C4-2B (cell line): ENCODE results near the gene APC2.

Source experiments
- H3K27ac ChIP-seq: fragments of 450-650 bp; 2 replicates; pipeline ENCODE4 v1.5.1; 2017
- ZFX ChIP-seq: fragments of 450-650 bp; IDR thresholded peaks from 2 replicates; pipeline ENCODE4 v1.6.1; 2017
- TF ChIP-seq, protein P1 (sequence below): fragments of 450-650 bp; conservative IDR thresholded peaks from 2 replicates; pipeline ENCODE4 v1.5.1; 2017; ENCODE audit warnings: mild to moderate bottlenecking

The APC2 gene

DNA sequence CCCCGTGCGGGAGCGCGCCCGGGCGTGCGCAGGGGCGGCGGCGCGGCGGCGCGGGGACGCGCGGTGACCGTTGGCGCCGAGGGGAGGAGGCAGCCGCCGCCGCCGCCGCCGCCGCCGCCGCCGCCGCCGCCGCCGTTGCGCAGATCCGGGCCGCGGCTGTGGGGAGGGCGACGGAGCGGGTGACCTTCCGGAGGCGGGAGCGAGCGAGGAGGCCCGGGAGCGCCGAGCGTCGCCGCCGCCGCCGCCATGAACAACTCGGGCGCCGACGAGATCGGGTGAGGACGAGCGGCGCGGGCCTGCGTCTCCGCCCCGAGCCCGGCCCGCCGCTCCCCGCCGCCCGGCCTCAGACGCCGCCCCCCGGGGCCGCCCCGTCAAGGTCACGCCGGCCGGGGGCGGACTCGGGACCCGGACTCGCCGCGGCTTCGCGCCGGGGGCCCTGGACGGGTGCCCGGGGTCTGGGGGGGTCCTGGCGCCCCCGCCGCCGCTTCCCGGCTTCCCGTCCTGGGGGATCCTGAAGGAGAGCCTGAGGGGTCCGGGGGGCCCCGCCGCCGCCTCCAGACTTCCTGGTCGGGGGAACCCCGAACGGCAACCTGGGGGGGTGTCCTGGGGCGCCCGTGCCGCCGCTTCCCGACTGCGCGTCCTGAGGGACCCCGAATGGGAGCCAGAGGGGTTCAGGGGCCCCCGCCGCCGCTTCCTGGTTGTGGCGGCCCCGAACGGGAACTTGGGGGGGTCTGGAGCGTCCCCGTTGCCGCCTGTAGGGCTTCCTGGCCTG is 42.2 kb upstream of the APC2 start, which contains the start of gene DAZAP1:
Gene DAZAP1, plus strand, starts transcription at position 59 of the 772 bp plus-strand sequence. Its CDS starts 188 bp downstream, at position 247.
- TF ChIP-seq ZFX, result peak; percentile 41
- TF ChIP-seq, protein P1, sequence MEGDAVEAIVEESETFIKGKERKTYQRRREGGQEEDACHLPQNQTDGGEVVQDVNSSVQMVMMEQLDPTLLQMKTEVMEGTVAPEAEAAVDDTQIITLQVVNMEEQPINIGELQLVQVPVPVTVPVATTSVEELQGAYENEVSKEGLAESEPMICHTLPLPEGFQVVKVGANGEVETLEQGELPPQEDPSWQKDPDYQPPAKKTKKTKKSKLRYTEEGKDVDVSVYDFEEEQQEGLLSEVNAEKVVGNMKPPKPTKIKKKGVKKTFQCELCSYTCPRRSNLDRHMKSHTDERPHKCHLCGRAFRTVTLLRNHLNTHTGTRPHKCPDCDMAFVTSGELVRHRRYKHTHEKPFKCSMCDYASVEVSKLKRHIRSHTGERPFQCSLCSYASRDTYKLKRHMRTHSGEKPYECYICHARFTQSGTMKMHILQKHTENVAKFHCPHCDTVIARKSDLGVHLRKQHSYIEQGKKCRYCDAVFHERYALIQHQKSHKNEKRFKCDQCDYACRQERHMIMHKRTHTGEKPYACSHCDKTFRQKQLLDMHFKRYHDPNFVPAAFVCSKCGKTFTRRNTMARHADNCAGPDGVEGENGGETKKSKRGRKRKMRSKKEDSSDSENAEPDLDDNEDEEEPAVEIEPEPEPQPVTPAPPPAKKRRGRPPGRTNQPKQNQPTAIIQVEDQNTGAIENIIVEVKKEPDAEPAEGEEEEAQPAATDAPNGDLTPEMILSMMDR, result no peak
- peak within 1 kb of the TSS; percentile 99 for H3K27ac ChIP-seq

DNA sequence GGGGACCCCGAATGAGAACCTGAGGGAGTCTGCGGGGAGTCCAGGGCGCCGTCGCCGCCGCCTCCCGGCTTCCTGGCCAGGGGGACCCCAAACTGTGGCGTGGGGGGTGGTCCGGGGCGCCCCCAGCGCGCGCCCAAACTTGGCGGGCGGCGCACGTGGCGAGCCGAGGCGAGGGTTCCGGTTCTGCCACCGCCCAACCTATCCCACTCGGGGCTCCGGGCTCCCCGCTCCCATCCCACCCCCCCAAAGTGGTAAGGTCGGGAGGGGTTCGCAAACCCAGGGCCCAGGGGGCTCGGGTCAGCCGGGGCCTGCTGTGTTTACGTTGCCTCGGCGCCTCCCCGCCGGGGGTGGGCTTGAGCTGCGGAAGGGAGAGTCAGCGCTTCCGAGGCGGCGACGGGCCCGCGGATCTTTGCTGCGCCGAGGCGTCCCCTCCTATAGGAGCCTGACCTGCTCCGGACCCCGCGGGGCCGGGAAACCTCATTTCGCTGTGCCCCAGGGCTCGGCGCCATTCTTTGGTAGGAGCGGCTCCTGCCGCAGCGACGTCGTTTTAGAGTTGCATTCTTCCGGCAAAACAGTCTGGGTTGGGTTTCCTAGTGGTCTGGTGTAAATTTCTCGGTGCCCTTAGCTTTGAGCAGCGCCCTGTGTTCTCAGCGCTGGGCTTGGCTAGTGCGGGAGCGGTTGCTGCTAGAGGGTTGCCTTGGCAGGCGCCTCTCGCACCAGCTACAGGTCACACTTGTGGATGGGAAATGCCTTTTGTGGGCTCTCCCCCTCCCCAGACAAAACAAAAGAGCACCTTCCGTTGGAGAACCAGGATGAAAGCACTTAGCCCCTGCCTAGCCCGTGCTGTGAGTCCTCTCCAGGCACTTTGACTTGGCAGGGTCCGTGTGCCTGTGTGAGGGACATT is 41.4 kb upstream of the APC2 start:
- TF ChIP-seq, protein P1, result no peak
- TF ChIP-seq ZFX, result peak; percentile 27; the same call in 1 of the 2 replicates
- peak overlapping the region; percentile 99 for H3K27ac ChIP-seq

- no peak for TF ChIP-seq ZFX
- TF ChIP-seq, protein P1, result no peak
- peak overlapping the region; percentile 99 for H3K27ac ChIP-seq
Measured at GRCh38 chr19:1409204-1410005, 40.5 kb upstream of the APC2 start.

DNA sequence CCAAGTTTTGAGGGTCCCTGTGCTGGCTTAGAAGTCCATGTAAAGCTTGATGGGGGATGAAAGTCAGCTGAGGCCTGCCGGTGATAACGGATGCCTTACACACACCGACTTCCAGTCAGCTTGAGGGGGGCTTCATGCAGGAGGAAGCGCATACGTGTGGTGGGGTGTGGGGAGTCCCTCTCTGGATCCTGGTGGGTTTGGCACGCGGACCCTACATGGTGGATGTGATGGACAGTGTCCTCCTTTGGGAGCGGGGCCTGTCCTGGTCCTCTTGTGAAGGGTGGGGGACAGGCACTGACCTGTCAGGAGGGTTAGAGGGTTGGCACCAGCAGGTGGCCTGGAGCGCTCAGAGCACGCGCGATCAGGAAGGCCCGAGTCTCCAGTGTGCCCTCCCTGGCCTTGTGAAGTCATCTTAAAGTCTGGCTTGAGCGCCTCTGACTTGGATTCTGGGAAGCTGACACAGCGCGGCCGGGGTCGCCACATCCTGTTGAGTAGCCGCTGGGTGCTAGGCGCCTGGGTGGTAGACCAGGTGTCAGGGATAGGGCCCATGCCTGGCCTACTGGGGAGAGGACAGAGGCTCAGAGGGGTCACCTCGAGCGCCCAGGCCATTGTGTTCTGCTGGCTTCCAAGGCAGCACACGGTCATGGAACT is 39.7 kb upstream of the APC2 start:
- H3K27ac ChIP-seq, result peak overlapping the region; percentile 99
- TF ChIP-seq, protein P1, result no peak
- TF ChIP-seq ZFX, result no peak

- TF ChIP-seq ZFX, result no peak
- TF ChIP-seq, protein P1, result no peak
- peak overlapping the region; percentile 99 for H3K27ac ChIP-seq
Measured at GRCh38 chr19:1410789-1411188, 39.1 kb upstream of the APC2 start.

- H3K27ac ChIP-seq, result peak overlapping the region; percentile 99
- no peak for TF ChIP-seq ZFX
- TF ChIP-seq, protein P1, result no peak
Measured at GRCh38 chr19:1411255-1412191, 38.4 kb upstream of the APC2 start.
